Upper lobe of left lung (tissue), 4 donors: ENCODE data around the gene MINDY3.

ENCODE experiments used
- EP300 ChIP-seq, 4 donors: sonication (generic); formaldehyde crosslinking; IDR thresholded peaks; one replicate each; pipeline ENCODE4 v1.5.1; 2017; ENCODE audit warnings: antibody characterized with exemption in 4 of 4, control low read depth in 2 of 4
- POLR2A ChIP-seq, 4 donors: fragments of 450-650 bp; IDR thresholded peaks; one replicate each; pipeline ENCODE4 v1.5.1; 2016 to 2017; ENCODE audit warnings: antibody characterized with exemption in 4 of 4, mild to moderate bottlenecking in 2 of 4
- POLR2AphosphoS5 ChIP-seq, 2 donors: sonication (generic); formaldehyde crosslinking; IDR thresholded peaks; one replicate each; pipeline ENCODE4 v1.5.1; 2017; ENCODE audit warnings: antibody characterized with exemption in 2 of 2
- TF ChIP-seq, protein P1 (sequence below), 6 experiments: fragments of 450-650 bp in 4 of 6; fragments of 200-600 bp in 2 of 6; sonication (generic) in 2 of 6; IDR thresholded peaks; one replicate each; pipeline ENCODE4 v1.5.1; 2016 to 2019; ENCODE audit warnings: antibody characterized with exemption in 6 of 6

- TF ChIP-seq, protein P1, sequence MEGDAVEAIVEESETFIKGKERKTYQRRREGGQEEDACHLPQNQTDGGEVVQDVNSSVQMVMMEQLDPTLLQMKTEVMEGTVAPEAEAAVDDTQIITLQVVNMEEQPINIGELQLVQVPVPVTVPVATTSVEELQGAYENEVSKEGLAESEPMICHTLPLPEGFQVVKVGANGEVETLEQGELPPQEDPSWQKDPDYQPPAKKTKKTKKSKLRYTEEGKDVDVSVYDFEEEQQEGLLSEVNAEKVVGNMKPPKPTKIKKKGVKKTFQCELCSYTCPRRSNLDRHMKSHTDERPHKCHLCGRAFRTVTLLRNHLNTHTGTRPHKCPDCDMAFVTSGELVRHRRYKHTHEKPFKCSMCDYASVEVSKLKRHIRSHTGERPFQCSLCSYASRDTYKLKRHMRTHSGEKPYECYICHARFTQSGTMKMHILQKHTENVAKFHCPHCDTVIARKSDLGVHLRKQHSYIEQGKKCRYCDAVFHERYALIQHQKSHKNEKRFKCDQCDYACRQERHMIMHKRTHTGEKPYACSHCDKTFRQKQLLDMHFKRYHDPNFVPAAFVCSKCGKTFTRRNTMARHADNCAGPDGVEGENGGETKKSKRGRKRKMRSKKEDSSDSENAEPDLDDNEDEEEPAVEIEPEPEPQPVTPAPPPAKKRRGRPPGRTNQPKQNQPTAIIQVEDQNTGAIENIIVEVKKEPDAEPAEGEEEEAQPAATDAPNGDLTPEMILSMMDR (IDR thresholded peaks at IDR 0.05): no peak
- TF ChIP-seq POLR2A (IDR thresholded peaks at IDR 0.05) (no peak), EP300 (IDR thresholded peaks at IDR 0.05) (no peak), POLR2AphosphoS5 (IDR thresholded peaks at IDR 0.05) (no peak)
These were observed 38.2 kb downstream of the MINDY3 start for GRCh38 chr10:15822131-15822530.
